Measurements from ENCODE around the gene SYT12. TPM values are rescaled to one million over a fixed set of nuclear protein-coding genes. Genes with fewer than 3 reads are reported as not detected.

The SYT12 gene
- total and polyA plus RNA-seq, 2 of the 8 experiments (the other 6 are each of a cell fraction or from before 2014, with no cell fraction given), result 1.4 to 3.3 TPM

DNA sequence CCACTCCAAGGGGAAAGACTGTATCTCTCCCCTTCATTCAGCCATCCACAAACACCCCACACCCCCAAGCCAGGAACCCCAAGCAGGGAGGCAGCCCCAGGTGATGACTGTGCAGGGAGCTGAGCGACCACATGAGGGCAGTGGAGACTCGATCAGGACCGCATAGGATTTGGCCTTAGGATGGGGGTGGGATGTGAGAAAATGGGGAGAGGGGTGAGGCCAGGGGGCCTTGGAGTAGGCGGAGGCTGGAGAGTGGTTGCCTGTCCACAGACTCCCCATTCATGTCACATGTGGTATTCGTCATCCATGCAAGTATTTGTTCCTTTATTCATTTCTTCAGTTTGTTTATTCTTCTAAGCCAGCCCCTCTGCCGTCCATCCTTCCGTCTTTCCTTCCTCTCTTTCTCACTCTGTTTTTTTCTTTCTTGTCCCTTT, 31.0 kb downstream of the SYT12 start (continued):
- TF ChIP-seq, protein P1, sequence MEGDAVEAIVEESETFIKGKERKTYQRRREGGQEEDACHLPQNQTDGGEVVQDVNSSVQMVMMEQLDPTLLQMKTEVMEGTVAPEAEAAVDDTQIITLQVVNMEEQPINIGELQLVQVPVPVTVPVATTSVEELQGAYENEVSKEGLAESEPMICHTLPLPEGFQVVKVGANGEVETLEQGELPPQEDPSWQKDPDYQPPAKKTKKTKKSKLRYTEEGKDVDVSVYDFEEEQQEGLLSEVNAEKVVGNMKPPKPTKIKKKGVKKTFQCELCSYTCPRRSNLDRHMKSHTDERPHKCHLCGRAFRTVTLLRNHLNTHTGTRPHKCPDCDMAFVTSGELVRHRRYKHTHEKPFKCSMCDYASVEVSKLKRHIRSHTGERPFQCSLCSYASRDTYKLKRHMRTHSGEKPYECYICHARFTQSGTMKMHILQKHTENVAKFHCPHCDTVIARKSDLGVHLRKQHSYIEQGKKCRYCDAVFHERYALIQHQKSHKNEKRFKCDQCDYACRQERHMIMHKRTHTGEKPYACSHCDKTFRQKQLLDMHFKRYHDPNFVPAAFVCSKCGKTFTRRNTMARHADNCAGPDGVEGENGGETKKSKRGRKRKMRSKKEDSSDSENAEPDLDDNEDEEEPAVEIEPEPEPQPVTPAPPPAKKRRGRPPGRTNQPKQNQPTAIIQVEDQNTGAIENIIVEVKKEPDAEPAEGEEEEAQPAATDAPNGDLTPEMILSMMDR (IDR thresholded peaks at IDR 0.05; ENCODE audit: control extremely low read depth in 1 of 3, insufficient read depth in 1 of 3, low read depth in 1 of 3, low read length in 3 of 3), result peak; percentile 87 to 96 (median 94)
